BJ (cell line): ENCODE data around the gene EXOG. TPM values are rescaled to one million over a fixed set of nuclear protein-coding genes. Genes with fewer than 3 reads are reported as not detected.

ENCODE experiments used
- CTCF ChIA-PET: fragments of 350-600 bp; formaldehyde crosslinking; extraction: SDS; loops from one replicate; lab custom pipeline; 2021; ENCODE audit warnings: antibody characterized with exemption, inconsistent platforms; lab: Yijun Ruan, JAX
- POLR2A ChIA-PET: fragments of 300-600 bp; sonication (Branson Sonifier 250); formaldehyde crosslinking; extraction: SDS; loops from one replicate; lab custom pipeline; 2021; ENCODE audit warnings: antibody characterized with exemption; lab: Charles Lee
- DNase-seq: peaks from one replicate; pipeline ENCODE4 v3.0.0-alpha.2; 2011; ENCODE audit warnings: low read depth
- H3K27me3 ChIP-seq: 2 replicates; pipeline ENCODE4 v1.6.0; 2011; ENCODE audit warnings: low read length; ENCODE audit not compliant: control insufficient read depth, insufficient read depth
- H3K36me3 ChIP-seq: 2 replicates; pipeline ENCODE4 v1.5.1; 2011; ENCODE audit warnings: low read length; ENCODE audit not compliant: control insufficient read depth, insufficient read depth
- H3K4me3 ChIP-seq: 2 replicates; pipeline ENCODE4 v1.5.1; 2011; ENCODE audit warnings: low read depth, mild to moderate bottlenecking, control low read depth, low read length
- polyA plus RNA-seq: library from polyadenylated mRNA; depleted of rRNA; stranded (reverse); fragments of >200 nt; gene quantifications from 2 replicates; pipeline ENCODE4 v1.2.3, GENCODE V29; 2011
- TF ChIP-seq, protein P1 (sequence below): IDR thresholded peaks from 2 replicates; pipeline ENCODE4 v1.5.1; 2011; ENCODE audit warnings: low read depth, mild to moderate bottlenecking, control low read depth, inconsistent platforms, low read length, moderate library complexity; ENCODE audit not compliant: insufficient read depth

The EXOG gene
- polyA plus RNA-seq, 1 experiment = 7.5 TPM

GRCh38 chr3:38534180-38534579 lies 38.0 kb downstream of the EXOG start:
- no peaks in the 10 kb centered on the region for H3K27me3 ChIP-seq
- H3K4me3 ChIP-seq = no peak overlapping the region
- no peaks in the 10 kb centered on the region for H3K36me3 ChIP-seq
- no peak for DNase-seq
- CTCF ChIA-PET = interaction anchor here (1.2 to 4.0 kb wide), 2 partner anchors 13 to 310 kb away, joined by 4 to 17 read pairs; no protein-coding TSS in a partner anchor
- TF ChIP-seq, protein P1, sequence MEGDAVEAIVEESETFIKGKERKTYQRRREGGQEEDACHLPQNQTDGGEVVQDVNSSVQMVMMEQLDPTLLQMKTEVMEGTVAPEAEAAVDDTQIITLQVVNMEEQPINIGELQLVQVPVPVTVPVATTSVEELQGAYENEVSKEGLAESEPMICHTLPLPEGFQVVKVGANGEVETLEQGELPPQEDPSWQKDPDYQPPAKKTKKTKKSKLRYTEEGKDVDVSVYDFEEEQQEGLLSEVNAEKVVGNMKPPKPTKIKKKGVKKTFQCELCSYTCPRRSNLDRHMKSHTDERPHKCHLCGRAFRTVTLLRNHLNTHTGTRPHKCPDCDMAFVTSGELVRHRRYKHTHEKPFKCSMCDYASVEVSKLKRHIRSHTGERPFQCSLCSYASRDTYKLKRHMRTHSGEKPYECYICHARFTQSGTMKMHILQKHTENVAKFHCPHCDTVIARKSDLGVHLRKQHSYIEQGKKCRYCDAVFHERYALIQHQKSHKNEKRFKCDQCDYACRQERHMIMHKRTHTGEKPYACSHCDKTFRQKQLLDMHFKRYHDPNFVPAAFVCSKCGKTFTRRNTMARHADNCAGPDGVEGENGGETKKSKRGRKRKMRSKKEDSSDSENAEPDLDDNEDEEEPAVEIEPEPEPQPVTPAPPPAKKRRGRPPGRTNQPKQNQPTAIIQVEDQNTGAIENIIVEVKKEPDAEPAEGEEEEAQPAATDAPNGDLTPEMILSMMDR = no peak
- POLR2A ChIA-PET = no interaction called here

GRCh38 chr3:38534604-38535003 lies 38.5 kb downstream of the EXOG start:
- DNase-seq = no peak
- TF ChIP-seq, protein P1 = no peak
- Histone ChIP-seq H3K4me3 (no peak overlapping the region), H3K36me3 (no peaks in the 10 kb centered on the region), H3K27me3 (no peaks in the 10 kb centered on the region)
- POLR2A ChIA-PET = no interaction called here
- CTCF ChIA-PET = interaction anchor here (1.2 to 4.0 kb wide), 2 partner anchors 13 to 309 kb away, joined by 4 to 17 read pairs; no protein-coding TSS in a partner anchor

DNA sequence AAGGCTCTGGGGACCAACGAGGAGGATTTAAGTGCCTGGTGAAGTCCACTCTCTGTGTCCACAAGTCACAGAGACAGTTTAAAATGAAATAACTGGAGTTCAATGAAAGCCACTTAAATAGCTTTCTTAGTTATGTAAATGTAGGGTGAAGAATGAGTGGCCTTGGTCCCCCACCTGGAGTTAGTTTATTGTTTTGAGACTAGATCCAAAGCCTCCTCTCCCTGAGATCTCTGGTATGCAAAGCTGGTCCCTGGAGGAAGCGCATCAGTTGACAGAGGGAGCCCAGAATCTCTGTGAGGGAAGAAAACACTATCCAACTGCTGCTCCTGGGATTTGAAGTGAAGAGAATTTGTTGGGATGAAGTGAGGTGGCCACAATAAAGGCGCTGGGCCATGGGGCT lies 40.5 kb downstream of the EXOG start:
- CTCF ChIA-PET = interaction anchor here (1.4 to 3.8 kb wide), 3 partner anchors 12 to 115 kb away, joined by 3 to 23 read pairs (median 6); no protein-coding TSS in a partner anchor
- POLR2A ChIA-PET = no interaction called here
- DNase-seq = no peak
- Histone ChIP-seq H3K36me3 (no peaks in the 10 kb centered on the region), H3K27me3 (no peaks in the 10 kb centered on the region), H3K4me3 (no peak overlapping the region)
- TF ChIP-seq, protein P1 = no peak

GRCh38 chr3:38538773-38539353 lies 42.7 kb downstream of the EXOG start:
- no peaks in the 10 kb centered on the region for H3K27me3 ChIP-seq
- TF ChIP-seq, protein P1 = no peak
- no peak for DNase-seq
- no peaks in the 10 kb centered on the region for H3K36me3 ChIP-seq
- H3K4me3 ChIP-seq = no peak overlapping the region
- ChIA-PET POLR2A (no interaction called here), CTCF (interaction anchor here (3.8 kb wide), 1 partner anchor 18 kb away, joined by 23 read pairs; no protein-coding TSS in a partner anchor)

GRCh38 chr3:38541806-38542205 lies 45.7 kb downstream of the EXOG start:
- POLR2A ChIA-PET = no interaction called here

More at GRCh38 chr3:38541806-38542205, 45.7 kb downstream of the EXOG start:
- Histone ChIP-seq H3K36me3 (no peaks in the 10 kb centered on the region), H3K27me3 (peaks cover 2% of the 10 kb centered on the region; the same call in 1 of the 2 replicates), H3K4me3 (no peak overlapping the region)
- TF ChIP-seq, protein P1 = no peak
- CTCF ChIA-PET = interaction anchor here (1.2 kb wide), 1 partner anchor 21 kb away, joined by 3 read pairs; no protein-coding TSS in a partner anchor
- DNase-seq = no peak
